SJSA1 (cell line): Measurements from ENCODE around the gene SLC6A15. TPM values are rescaled to one million over a fixed set of nuclear protein-coding genes. Genes with fewer than 3 reads are reported as not detected.

Experiments
- DNase-seq, 2 experiments: peaks; one replicate each; pipeline ENCODE4 v3.0.0-alpha.2; 2015 to 2020; ENCODE audit warnings: low spot score in 2 of 2, low read depth in 1 of 2
- H3K27ac ChIP-seq: fragments of 250-450 bp; sonication (Bioruptor Pico); 2 replicates; pipeline ENCODE4 v1.5.1; 2020; ENCODE audit warnings: mild to moderate bottlenecking, moderate library complexity
- H3K27me3 ChIP-seq: fragments of 250-450 bp; sonication (Bioruptor Pico); replicated peaks from 2 replicates; pipeline ENCODE4 v1.5.1; 2020; ENCODE audit warnings: mild to moderate bottlenecking, moderate library complexity
- H3K36me3 ChIP-seq: fragments of 250-450 bp; sonication (Bioruptor Pico); 2 replicates; pipeline ENCODE4 v1.5.1; 2020; ENCODE audit warnings: mild to moderate bottlenecking
- H3K4me1 ChIP-seq: fragments of 250-450 bp; sonication (Bioruptor Pico); replicated peaks from 2 replicates; pipeline ENCODE4 v1.6.1; 2021; ENCODE audit warnings: mild to moderate bottlenecking
- H3K4me3 ChIP-seq: fragments of 250-450 bp; sonication (Bioruptor Pico); 2 replicates; pipeline ENCODE4 v1.5.1; 2020; ENCODE audit warnings: mild to moderate bottlenecking
- H3K9me3 ChIP-seq: fragments of 250-450 bp; sonication (Bioruptor Pico); replicated peaks from 2 replicates; pipeline ENCODE4 v1.5.1; 2020; ENCODE audit warnings: mild to moderate bottlenecking
- total RNA-seq: library from RNA; depleted of rRNA; stranded (reverse); fragments of >200 nt; shearing (Covaris generic); gene quantifications from 2 replicates; pipeline ENCODE4 v1.2.3, GENCODE V29; 2014

Gene SLC6A15
- total RNA-seq, 1 experiment from 2014 or later = 0.18 TPM

- no peak overlapping the region for H3K27ac ChIP-seq
Observed at GRCh38 chr12:84857525-84858208, 54.9 kb downstream of the SLC6A15 start.

GRCh38 chr12:84856156-84856900, 56.3 kb downstream of the SLC6A15 start:
- DNase-seq = no peak
- Histone ChIP-seq H3K27ac (no peak overlapping the region), H3K36me3 (no peaks in the 10 kb centered on the region), H3K27me3 (no peaks in the 10 kb centered on the region), H3K4me3 (no peak overlapping the region), H3K4me1 (no peaks in the 10 kb centered on the region), H3K9me3 (no peaks in the 10 kb centered on the region)

More at GRCh38 chr12:84857525-84858208, 54.9 kb downstream of the SLC6A15 start:
- Histone ChIP-seq H3K36me3 (no peaks in the 10 kb centered on the region), H3K4me1 (no peaks in the 10 kb centered on the region), H3K4me3 (no peak overlapping the region), H3K9me3 (no peaks in the 10 kb centered on the region), H3K27me3 (no peaks in the 10 kb centered on the region)
- DNase-seq = no peak

- Histone ChIP-seq H3K27me3 (no peaks in the 10 kb centered on the region), H3K4me3 (no peak overlapping the region), H3K4me1 (no peaks in the 10 kb centered on the region), H3K27ac (no peak overlapping the region), H3K36me3 (no peaks in the 10 kb centered on the region), H3K9me3 (no peaks in the 10 kb centered on the region)
- no peak for DNase-seq
Observed at GRCh38 chr12:84843593-84844144, 68.9 kb downstream of the SLC6A15 start.

GRCh38 chr12:84842406-84843013, 70.1 kb downstream of the SLC6A15 start:
- Histone ChIP-seq H3K9me3 (no peaks in the 10 kb centered on the region), H3K27me3 (no peaks in the 10 kb centered on the region), H3K27ac (no peak overlapping the region), H3K4me1 (no peaks in the 10 kb centered on the region), H3K4me3 (no peak overlapping the region), H3K36me3 (no peaks in the 10 kb centered on the region)
- peak in 1 of 2 experiments; percentile 6 for DNase-seq

GRCh38 chr12:84841591-84841990, 71.0 kb downstream of the SLC6A15 start:
- no peaks in the 10 kb centered on the region for H3K27me3 ChIP-seq
- no peak for DNase-seq
- H3K4me3 ChIP-seq = no peak overlapping the region

GRCh38 chr12:84840356-84840755, 72.2 kb downstream of the SLC6A15 start:
- H3K27me3 ChIP-seq = no peaks in the 10 kb centered on the region
- H3K4me3 ChIP-seq = no peak overlapping the region
- no peaks in the 10 kb centered on the region for H3K36me3 ChIP-seq
- no peak overlapping the region for H3K27ac ChIP-seq
- no peaks in the 10 kb centered on the region for H3K4me1 ChIP-seq
- H3K9me3 ChIP-seq = no peaks in the 10 kb centered on the region
- DNase-seq = no peak

More at GRCh38 chr12:84841591-84841990, 71.0 kb downstream of the SLC6A15 start:
- Histone ChIP-seq H3K9me3 (no peaks in the 10 kb centered on the region), H3K27ac (no peak overlapping the region), H3K4me1 (no peaks in the 10 kb centered on the region), H3K36me3 (no peaks in the 10 kb centered on the region)

- Histone ChIP-seq H3K27me3 (no peaks in the 10 kb centered on the region), H3K4me3 (no peak overlapping the region), H3K9me3 (no peaks in the 10 kb centered on the region), H3K36me3 (no peaks in the 10 kb centered on the region), H3K4me1 (no peaks in the 10 kb centered on the region), H3K27ac (no peak overlapping the region)
- no peak for DNase-seq
Observed at GRCh38 chr12:84826925-84827324, 85.7 kb downstream of the SLC6A15 start.

- H3K36me3 ChIP-seq = no peaks in the 10 kb centered on the region
- H3K9me3 ChIP-seq = no peaks in the 10 kb centered on the region
- H3K27ac ChIP-seq = no peak overlapping the region
- no peaks in the 10 kb centered on the region for H3K4me1 ChIP-seq
- no peak for DNase-seq
- H3K27me3 ChIP-seq = no peaks in the 10 kb centered on the region
- no peak overlapping the region for H3K4me3 ChIP-seq
Observed at GRCh38 chr12:84825149-84825548, 87.5 kb downstream of the SLC6A15 start.

GRCh38 chr12:84822525-84822924, 90.1 kb downstream of the SLC6A15 start:
- H3K9me3 ChIP-seq = no peaks in the 10 kb centered on the region
- no peak overlapping the region for H3K4me3 ChIP-seq
- H3K4me1 ChIP-seq = no peaks in the 10 kb centered on the region
- no peaks in the 10 kb centered on the region for H3K36me3 ChIP-seq
- no peak for DNase-seq
- no peak overlapping the region for H3K27ac ChIP-seq
- H3K27me3 ChIP-seq = no peaks in the 10 kb centered on the region

GRCh38 chr12:84816916-84817695, 95.5 kb downstream of the SLC6A15 start:
- no peak overlapping the region for H3K27ac ChIP-seq
- H3K36me3 ChIP-seq = no peaks in the 10 kb centered on the region
- H3K27me3 ChIP-seq = no peaks in the 10 kb centered on the region
- no peak for DNase-seq
- no peaks in the 10 kb centered on the region for H3K4me1 ChIP-seq
- no peak overlapping the region for H3K4me3 ChIP-seq
- H3K9me3 ChIP-seq = no peaks in the 10 kb centered on the region

GRCh38 chr12:84814664-84815245, 97.8 kb downstream of the SLC6A15 start:
- no peaks in the 10 kb centered on the region for H3K27me3 ChIP-seq
- no peak overlapping the region for H3K27ac ChIP-seq
- no peaks in the 10 kb centered on the region for H3K9me3 ChIP-seq
- no peak overlapping the region for H3K4me3 ChIP-seq
- H3K36me3 ChIP-seq = no peaks in the 10 kb centered on the region
- H3K4me1 ChIP-seq = no peaks in the 10 kb centered on the region
- DNase-seq = no peak

GRCh38 chr12:84813780-84814663, 98.6 kb downstream of the SLC6A15 start:
- Histone ChIP-seq H3K27me3 (no peaks in the 10 kb centered on the region), H3K36me3 (no peaks in the 10 kb centered on the region), H3K27ac (no peak overlapping the region), H3K4me3 (no peak overlapping the region), H3K9me3 (no peaks in the 10 kb centered on the region), H3K4me1 (no peaks in the 10 kb centered on the region)
- DNase-seq = no peak
